Mesenchymal stem cell (in vitro differentiated cells and primary cell): ENCODE results near the gene LHFPL6.

Experiments
- DNase-seq: peaks from one replicate; pipeline ENCODE4 v3.0.0-alpha.2; 2013
- H2AFZ ChIP-seq: one replicate; pipeline ENCODE4 v1.6.1; 2013; ENCODE audit warnings: low read depth, mild to moderate bottlenecking, control low read depth, inconsistent platforms, low read length, moderate library complexity
- H2AK5ac ChIP-seq: 2 replicates; pipeline ENCODE4 v1.6.1; 2013; ENCODE audit warnings: low read length, moderate library complexity, mild to moderate bottlenecking, inconsistent platforms; ENCODE audit not compliant: severe bottlenecking
- H2BK120ac ChIP-seq: one replicate; pipeline ENCODE4 v1.6.1; 2013; ENCODE audit warnings: low read depth, mild to moderate bottlenecking, inconsistent platforms, low read length, moderate library complexity
- H2BK12ac ChIP-seq, 2 experiments: one replicate each; pipeline ENCODE4 v1.6.1; 2013; ENCODE audit warnings: inconsistent platforms in 2 of 2, low read length in 2 of 2, mild to moderate bottlenecking in 2 of 2, moderate library complexity in 2 of 2, control low read depth in 1 of 2
- H2BK15ac ChIP-seq: one replicate; pipeline ENCODE4 v1.6.1; 2013; ENCODE audit warnings: mild to moderate bottlenecking, low read depth, inconsistent platforms; ENCODE audit not compliant: poor library complexity, severe bottlenecking
- H2BK5ac ChIP-seq: 2 replicates; pipeline ENCODE4 v1.6.1; 2013; ENCODE audit warnings: low read depth, mild to moderate bottlenecking, low read length, control low read depth, inconsistent platforms; ENCODE audit not compliant: poor library complexity, severe bottlenecking
- H3K14ac ChIP-seq, 2 experiments: one replicate each; pipeline ENCODE4 v1.6.1; 2013; ENCODE audit warnings: inconsistent platforms in 2 of 2, low read length in 2 of 2, control low read depth in 1 of 2, mild to moderate bottlenecking in 1 of 2, moderate library complexity in 1 of 2
- H3K18ac ChIP-seq, 2 experiments: one replicate each; pipeline ENCODE4 v1.6.1; 2013; ENCODE audit warnings: inconsistent platforms in 2 of 2, low read length in 2 of 2, control low read depth in 1 of 2, low read depth in 1 of 2, mild to moderate bottlenecking in 1 of 2
- H3K23ac ChIP-seq, 2 experiments: one replicate each; pipeline ENCODE4 v1.6.1; 2013; ENCODE audit warnings: inconsistent platforms in 2 of 2, low read length in 2 of 2, mild to moderate bottlenecking in 2 of 2, moderate library complexity in 2 of 2, control low read depth in 1 of 2
- H3K27ac ChIP-seq: 2 replicates; pipeline ENCODE4 v1.5.1; 2013; ENCODE audit warnings: mild to moderate bottlenecking, moderate library complexity, low read length, control low read depth, inconsistent platforms; ENCODE audit not compliant: poor library complexity, severe bottlenecking
- H3K27me3 ChIP-seq, 2 experiments: 2 replicates each; pipeline versions ENCODE4 v1.6.1 to v1.7.0; 2013; ENCODE audit warnings: low read length in 2 of 2, mild to moderate bottlenecking in 2 of 2, moderate library complexity in 2 of 2, control low read depth in 1 of 2, inconsistent platforms in 1 of 2; ENCODE audit not compliant: control insufficient read depth in 1 of 2, insufficient read depth in 1 of 2
- H3K36me3 ChIP-seq, 2 experiments: 2 replicates each; pipeline versions ENCODE4 v1.6.1 to v1.7.0; 2013; ENCODE audit warnings: low read length in 2 of 2, control low read depth in 1 of 2, inconsistent platforms in 1 of 2, low read depth in 1 of 2, mild to moderate bottlenecking in 1 of 2; ENCODE audit not compliant: insufficient read depth in 2 of 2, control insufficient read depth in 1 of 2
- H3K4ac ChIP-seq, 2 experiments: one replicate each; pipeline ENCODE4 v1.6.1; 2013; ENCODE audit warnings: inconsistent platforms in 2 of 2, low read length in 2 of 2, mild to moderate bottlenecking in 2 of 2, moderate library complexity in 2 of 2, control low read depth in 1 of 2, low read depth in 1 of 2
- H3K4me1 ChIP-seq: 2 replicates; pipeline ENCODE4 v1.6.1; 2013; ENCODE audit warnings: low read depth, low read length, control low read depth; ENCODE audit not compliant: control insufficient read depth, insufficient read depth
- H3K4me2 ChIP-seq: 2 replicates; pipeline ENCODE4 v1.6.1; 2013; ENCODE audit warnings: low read length, mild to moderate bottlenecking, inconsistent platforms; ENCODE audit not compliant: poor library complexity, severe bottlenecking
- H3K4me3 ChIP-seq, 2 experiments: 2 replicates each; pipeline versions ENCODE4 v1.5.1 to v1.7.0; 2013; ENCODE audit warnings: low read length in 2 of 2, mild to moderate bottlenecking in 2 of 2, control low read depth in 1 of 2, low read depth in 1 of 2; ENCODE audit not compliant: insufficient read depth in 1 of 2
- H3K79me1 ChIP-seq: replicated peaks from 2 replicates; pipeline ENCODE4 v1.6.1; 2013; ENCODE audit warnings: mild to moderate bottlenecking, control low read depth, low read length, inconsistent platforms; ENCODE audit not compliant: poor library complexity, severe bottlenecking
- H3K9ac ChIP-seq: 2 replicates; pipeline ENCODE4 v1.7.0; 2013; ENCODE audit warnings: mild to moderate bottlenecking, low read length, moderate library complexity
- H3K9me3 ChIP-seq: 2 replicates; pipeline ENCODE4 v1.7.0; 2013; ENCODE audit warnings: mild to moderate bottlenecking, low read length; ENCODE audit not compliant: control insufficient read depth
- H4K8ac ChIP-seq: one replicate; pipeline ENCODE4 v1.6.1; 2013; ENCODE audit warnings: inconsistent platforms, mild to moderate bottlenecking, low read length, moderate library complexity
- H4K91ac ChIP-seq: one replicate; pipeline ENCODE4 v1.6.1; 2013; ENCODE audit warnings: mild to moderate bottlenecking, low read length, inconsistent platforms
- WGBS: methylation state at CpG from one replicate; pipeline ENCODE4 v1.1.7; 2013; ENCODE audit warnings: mixed read lengths; 5-methylcytosine and 5-hydroxymethylcytosine counted together

Gene LHFPL6

GRCh38 chr13:39552246-39552645, 50.7 kb downstream of the LHFPL6 start:
- no peak overlapping the region for H4K8ac ChIP-seq
- no peak overlapping the region for H3K27ac ChIP-seq
- H3K79me1 ChIP-seq: peaks cover 9% of the 10 kb centered on the region
- WGBS: no CpG with 5 or more reads among the region's 2 CpGs
- H3K4me1 ChIP-seq: no peaks in the 10 kb centered on the region
- H3K36me3 ChIP-seq: peaks cover 2 to 3% of the 10 kb centered on the region in 2 experiments
- no peak overlapping the region for H2BK120ac ChIP-seq
- no peaks in the 10 kb centered on the region for H3K9me3 ChIP-seq
- H4K91ac ChIP-seq: no peak overlapping the region
- H3K4ac ChIP-seq: no peak overlapping the region
- H3K27me3 ChIP-seq: no peaks in the 10 kb centered on the region
- no peak overlapping the region for H3K9ac ChIP-seq
- H2BK5ac ChIP-seq: no peak overlapping the region
- no peak overlapping the region for H2BK15ac ChIP-seq
- no peak overlapping the region for H3K18ac ChIP-seq
- no peak overlapping the region for H3K23ac ChIP-seq
- no peak overlapping the region for H3K4me3 ChIP-seq
- no peak overlapping the region for H3K14ac ChIP-seq
- no peak overlapping the region for H2AK5ac ChIP-seq
- no peak overlapping the region for H2BK12ac ChIP-seq
- no peak for DNase-seq
- no peak overlapping the region for H2AFZ ChIP-seq
- no peak overlapping the region for H3K4me2 ChIP-seq

GRCh38 chr13:39550931-39551330, 52.1 kb downstream of the LHFPL6 start:
- Histone ChIP-seq H3K9me3 (no peaks in the 10 kb centered on the region), H3K9ac (no peak overlapping the region), H3K27me3 (no peaks in the 10 kb centered on the region), H3K36me3 (peaks cover 0 to 3% of the 10 kb centered on the region in 2 experiments), H2BK5ac (no peak overlapping the region), H2AK5ac (no peak overlapping the region), H3K4me2 (no peak overlapping the region), H3K4me3 (no peak overlapping the region), H3K14ac (no peak overlapping the region), H4K91ac (no peak overlapping the region), H3K4me1 (no peaks in the 10 kb centered on the region), H2BK12ac (no peak overlapping the region), H3K79me1 (peaks cover 10% of the 10 kb centered on the region), H3K23ac (no peak overlapping the region), H2AFZ (no peak overlapping the region), H2BK15ac (no peak overlapping the region), H3K18ac (no peak overlapping the region), H3K27ac (no peak overlapping the region), H4K8ac (no peak overlapping the region), H2BK120ac (no peak overlapping the region), H3K4ac (no peak overlapping the region)
- DNase-seq: no peak

- Histone ChIP-seq H3K79me1 (peaks cover 14% of the 10 kb centered on the region), H3K4me3 (no peak overlapping the region), H2BK12ac (no peak overlapping the region), H2BK15ac (no peak overlapping the region), H3K27ac (no peak overlapping the region), H2AK5ac (no peak overlapping the region), H3K23ac (no peak overlapping the region), H3K27me3 (no peaks in the 10 kb centered on the region), H3K4ac (no peak overlapping the region), H3K4me2 (no peak overlapping the region), H4K8ac (no peak overlapping the region), H2AFZ (no peak overlapping the region), H3K18ac (no peak overlapping the region), H3K14ac (no peak overlapping the region), H2BK5ac (no peak overlapping the region), H3K9ac (no peak overlapping the region), H3K4me1 (no peaks in the 10 kb centered on the region), H3K9me3 (no peaks in the 10 kb centered on the region), H4K91ac (no peak overlapping the region), H2BK120ac (no peak overlapping the region), H3K36me3 (no peaks in the 10 kb centered on the region)
- DNase-seq: no peak
Measured at GRCh38 chr13:39547108-39547507, 55.9 kb downstream of the LHFPL6 start.

- Histone ChIP-seq H3K4ac (no peak overlapping the region), H3K9me3 (no peaks in the 10 kb centered on the region), H2BK120ac (no peak overlapping the region), H2BK15ac (no peak overlapping the region), H3K4me2 (no peak overlapping the region), H2BK5ac (no peak overlapping the region), H3K14ac (no peak overlapping the region), H4K91ac (no peak overlapping the region), H3K27me3 (no peaks in the 10 kb centered on the region), H2BK12ac (no peak overlapping the region), H3K18ac (no peak overlapping the region), H3K23ac (no peak overlapping the region), H3K79me1 (peaks cover 18% of the 10 kb centered on the region), H3K36me3 (no peaks in the 10 kb centered on the region), H3K4me3 (no peak overlapping the region), H4K8ac (no peak overlapping the region), H3K4me1 (no peaks in the 10 kb centered on the region), H3K9ac (no peak overlapping the region), H3K27ac (no peak overlapping the region), H2AFZ (no peak overlapping the region), H2AK5ac (no peak overlapping the region)
- DNase-seq: no peak
- WGBS: 100% methylated on average over 2 of the region's 2 CpGs
Measured at GRCh38 chr13:39542361-39542760, 60.6 kb downstream of the LHFPL6 start.
